GOT3 (cell line): ENCODE data around the gene NUDT14.

Experiments
- DNase-seq: peaks from one replicate; lab custom pipeline; 2025; ENCODE audit warnings: mixed read lengths; lab: John Stamatoyannopoulos, UW

NUDT14 gene

DNA sequence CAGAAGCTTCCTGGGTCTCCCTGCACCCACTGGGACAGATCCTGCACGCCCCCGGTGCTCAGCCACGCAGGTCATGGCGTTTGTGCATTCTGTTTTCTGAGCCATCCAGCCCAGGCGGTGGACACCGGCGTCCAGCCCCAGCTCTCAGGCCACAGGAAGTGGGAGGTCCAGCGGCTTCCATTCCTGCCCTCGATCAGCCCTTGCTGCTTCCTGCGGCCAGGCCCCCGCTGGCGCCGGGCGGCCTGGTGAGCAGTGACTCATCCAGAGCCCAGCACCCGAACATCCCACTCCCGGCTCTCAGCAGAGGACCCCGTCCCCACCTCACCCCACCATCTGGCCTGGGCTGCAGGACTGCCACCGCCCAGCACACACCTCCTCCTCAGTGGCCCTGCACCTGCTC is 18.0 kb upstream of the NUDT14 start:
- no peak for DNase-seq

DNA sequence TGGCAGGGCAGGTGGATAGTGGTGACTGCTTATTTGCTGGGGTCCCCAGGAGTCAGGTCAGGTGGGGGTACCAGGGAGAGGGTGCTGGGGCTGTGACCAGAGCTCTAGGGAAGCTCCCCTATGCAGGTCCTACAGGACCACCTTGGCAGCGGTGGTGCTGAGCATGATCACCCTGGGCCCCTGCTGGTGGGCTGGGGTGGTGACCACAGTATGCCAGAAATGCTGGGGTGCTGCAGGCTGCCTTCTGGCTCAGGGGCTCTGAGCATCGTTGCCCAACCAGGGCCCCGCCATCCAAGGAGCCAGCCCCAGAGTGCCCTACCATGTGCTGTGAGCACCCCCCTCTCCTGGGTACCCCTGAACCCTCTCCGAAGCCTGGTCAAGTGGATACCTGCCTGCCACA is 17.5 kb upstream of the NUDT14 start:
- DNase-seq: no peak

DNA sequence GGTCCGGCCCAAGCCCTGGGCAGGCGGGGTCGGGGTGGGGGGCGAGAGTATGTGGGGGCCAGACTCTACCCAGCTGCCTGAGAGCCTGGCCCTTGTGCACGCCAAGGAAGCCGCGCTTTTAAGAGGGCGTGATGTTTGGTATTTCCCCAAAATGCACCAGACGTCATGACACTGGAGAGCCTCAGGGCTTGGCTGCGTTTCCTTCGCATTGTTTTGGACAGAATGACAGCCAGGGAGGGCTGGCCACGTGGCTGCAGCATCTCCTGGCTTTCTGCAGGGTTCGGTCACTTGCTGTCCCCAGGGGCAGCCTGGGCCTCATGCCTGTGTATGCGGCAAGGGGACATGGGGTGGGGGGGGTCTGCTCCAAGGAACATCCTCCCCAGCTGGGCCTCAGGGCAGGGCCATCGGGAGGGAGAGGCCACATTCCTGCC is 16.1 kb upstream of the NUDT14 start:
- no peak for DNase-seq

DNA sequence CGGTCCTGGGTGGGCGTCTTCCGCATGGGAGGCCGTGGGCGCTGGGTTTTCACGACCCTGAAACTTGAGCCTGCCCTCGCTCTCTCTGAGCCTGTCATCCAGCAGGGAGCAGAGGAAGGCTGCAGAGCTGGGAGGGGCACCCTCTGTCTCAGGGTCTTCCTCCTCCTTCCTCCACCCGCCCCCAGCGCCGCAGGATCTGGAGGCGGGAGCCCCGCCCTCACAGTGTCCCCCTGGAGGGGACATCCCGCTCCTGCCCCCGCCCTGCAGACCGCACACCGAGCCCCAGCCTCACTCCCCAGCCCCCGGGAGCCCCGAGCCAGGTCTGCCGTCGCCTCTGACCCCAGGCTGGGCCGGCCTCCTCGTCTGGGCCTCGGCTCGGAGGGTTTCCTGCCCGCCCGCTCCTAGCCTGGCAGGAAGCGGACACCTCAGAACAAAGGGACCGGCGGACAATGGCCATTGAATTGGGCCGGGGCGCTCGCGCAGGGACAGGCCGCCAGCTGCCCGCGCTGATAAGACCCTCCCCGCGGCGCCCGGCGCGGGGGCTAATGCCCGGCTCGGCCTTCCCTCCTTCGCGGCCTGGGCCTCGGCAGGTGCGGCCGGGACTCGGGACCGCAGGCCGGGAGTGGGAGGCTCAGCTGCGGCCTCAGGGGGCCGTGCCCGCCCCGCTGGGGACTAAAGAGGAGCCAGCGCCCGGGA is 15.3 kb upstream of the NUDT14 start:
- no peak for DNase-seq

DNA sequence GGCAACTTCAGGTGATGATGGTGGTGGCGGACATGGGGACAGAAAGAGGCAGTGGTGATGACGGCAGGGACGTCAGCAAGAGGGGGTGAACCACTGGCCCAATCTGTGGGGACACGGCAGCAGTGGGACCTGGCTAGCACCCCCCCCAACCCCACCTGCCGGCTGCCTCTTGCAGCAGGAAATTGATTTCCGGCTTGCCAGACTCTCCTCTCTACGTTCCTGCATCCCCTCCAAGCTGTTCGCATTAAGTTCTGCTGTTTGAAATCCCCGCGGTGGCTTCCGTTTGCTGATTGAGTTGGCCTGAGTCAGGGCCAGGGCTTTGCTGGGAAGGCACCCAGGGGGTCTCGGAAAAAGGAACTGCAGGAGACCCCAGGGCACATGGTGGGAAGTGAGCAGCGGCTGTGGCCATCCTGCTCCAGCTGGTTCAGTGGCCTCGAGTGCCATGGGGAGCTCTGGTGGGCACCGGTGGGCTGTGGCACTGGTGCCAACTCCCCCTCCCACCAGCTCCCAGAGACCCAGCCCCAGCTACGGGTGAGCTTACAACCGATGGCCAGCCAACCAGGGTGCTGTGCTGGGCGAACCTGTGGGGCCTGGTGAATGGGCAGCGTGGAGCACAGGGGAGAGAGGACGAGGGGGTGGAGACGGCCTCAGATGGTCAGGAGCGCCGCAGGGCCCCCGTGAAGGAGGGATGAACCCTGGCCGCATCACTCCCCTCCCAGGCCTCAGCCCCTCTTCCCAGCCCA is 14.6 kb upstream of the NUDT14 start:
- no peak for DNase-seq

DNA sequence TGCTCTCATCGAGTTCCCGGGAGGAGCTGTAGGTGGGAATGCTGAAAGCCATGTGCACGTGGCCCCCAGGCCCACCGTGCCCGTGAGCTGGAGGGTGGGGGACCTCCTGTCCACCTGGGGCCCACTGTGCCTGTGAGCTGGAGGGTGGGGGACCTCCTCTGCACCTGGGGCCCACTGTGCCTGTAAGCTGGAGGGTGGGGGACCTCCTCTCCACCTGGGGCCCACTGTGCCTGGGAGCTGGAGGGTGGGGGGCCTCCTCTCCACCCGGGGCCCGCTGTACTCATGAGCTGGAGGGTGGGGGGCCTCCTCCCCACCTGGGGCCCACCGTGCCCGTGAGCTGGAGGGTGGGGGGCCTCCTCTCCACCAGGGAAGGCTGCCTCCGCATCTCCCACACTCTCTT is 13.9 kb upstream of the NUDT14 start:
- DNase-seq: no peak

DNA sequence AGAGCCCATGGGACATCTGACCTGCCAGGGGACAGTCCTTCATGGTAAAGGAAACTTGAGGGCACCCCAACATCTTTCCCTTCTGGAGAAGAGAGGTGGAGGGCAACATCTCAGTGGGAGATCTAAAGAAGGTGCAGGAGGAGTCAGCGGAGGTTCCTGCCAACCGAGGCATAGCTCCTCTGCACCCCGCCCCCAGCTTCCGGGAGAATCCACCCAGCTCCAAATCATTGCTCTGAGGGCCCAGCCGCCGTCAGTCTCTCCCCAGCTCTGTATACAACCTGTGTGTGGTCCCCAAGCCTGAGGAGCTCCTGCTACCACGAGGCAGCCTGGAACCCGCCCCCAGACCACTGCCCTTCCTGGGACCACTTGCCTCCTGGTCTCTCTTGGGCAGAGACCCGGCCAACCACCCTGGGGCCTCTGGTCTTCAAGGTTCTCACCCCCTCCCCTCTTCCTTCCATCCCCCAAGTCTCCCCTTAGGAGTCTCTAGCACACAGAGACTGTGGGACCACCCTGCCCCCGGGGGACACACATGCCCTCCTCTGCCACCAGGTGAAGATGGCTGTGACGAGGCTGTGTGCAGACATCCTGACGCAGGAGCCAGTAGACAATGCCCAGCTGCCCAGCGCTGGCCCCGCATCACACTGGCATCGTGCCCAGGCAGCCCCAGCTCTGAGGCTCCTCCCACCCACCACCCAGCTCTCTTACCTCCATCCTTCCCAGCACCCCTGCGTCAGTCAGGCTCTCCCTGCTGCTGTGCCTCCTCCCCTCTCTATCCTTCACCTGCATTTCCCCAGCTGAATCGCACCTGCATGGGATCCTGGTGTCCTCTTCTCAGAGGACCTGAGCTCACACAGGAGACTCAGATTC is 13.0 kb upstream of the NUDT14 start:
- no peak for DNase-seq

DNA sequence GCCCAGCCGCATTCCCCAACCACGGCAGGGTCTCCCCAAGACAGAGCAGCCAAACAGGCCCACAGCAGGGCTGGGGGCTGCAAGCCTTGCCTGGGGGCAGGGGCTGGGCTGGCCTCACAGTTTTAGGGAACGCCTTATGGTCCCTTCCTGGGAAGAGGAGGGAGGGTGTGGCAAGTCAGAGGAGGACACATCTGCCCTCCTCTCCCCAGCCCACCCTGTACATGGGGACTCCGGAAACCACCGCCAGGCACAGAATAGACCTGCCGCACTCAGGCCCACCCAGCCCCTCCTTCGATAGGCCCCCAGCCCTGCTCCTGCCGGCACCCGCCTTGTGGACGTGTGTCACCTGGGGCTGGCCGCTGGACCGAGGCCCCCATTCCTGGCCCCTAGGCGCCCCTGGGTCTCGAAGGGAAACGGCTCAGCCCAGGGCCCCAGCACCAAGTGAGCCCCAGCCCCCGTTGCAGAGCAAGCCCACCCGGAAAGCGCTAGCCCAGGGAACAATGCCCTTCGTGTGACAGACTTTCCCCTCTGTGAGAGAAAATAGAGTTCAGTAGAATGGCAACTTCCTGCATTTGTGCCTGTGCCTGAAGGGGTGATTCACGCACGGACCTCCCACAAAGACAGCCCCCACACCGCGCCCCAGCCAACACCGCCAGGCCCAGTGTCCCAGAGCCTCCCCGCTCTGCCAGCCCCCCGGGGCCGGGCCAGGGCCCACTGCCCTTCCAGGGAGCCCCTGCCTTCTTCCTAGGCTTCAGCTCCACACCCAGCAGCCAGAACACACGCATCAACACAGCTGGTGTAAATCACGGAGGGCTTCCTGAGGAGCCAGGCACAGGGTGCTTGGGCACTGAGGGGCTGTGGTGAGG is 12.0 kb upstream of the NUDT14 start:
- no peak for DNase-seq

DNA sequence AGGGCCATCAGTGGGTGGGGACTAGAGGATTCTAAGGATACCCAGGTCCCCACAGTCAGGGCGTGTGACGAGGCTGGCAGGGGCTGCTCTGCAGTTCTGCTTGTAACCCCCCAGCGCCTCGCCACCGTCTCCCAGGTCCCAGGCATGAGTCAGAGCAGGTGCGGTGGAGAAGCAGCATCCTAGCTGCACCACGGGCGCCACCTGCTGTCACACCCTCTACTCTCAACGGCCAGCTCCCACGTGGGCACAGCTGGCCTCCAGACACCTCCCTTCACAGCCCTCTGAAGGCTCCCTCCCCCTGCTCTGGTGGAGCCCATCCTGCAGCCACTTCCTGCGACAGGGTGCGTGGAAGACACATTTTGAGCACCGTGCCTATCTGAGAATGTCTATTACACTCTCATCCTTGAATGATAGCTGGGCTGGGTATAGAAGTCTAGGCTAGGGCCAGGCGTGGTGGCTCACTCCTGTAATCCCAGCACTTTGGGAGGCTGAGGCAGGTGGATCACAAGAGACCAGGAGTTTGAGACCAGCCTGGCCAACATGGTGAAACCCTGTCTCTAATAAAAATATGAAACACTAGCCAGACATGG is 6.9 kb upstream of the NUDT14 start:
- DNase-seq: no peak

DNA sequence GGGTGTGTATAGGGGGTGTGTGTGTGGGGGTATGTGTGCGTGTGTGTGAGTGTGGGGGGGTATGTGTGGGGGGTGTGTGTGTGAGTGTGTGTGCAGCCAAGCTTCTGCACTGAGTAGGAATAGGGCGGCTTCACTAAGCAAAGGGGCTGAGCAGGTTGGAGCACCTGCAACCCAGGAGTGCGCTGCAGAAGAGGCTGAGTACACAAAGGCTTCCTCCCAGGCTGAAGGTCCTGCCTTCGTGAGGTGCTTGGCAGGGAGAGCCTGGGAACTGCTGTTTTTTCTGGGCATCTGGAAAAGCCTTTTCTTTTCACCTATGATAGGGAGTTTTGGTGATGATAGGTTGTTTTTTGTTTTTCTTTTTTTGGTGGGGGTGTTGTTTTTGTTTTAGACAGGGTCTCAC is 6.0 kb upstream of the NUDT14 start:
- no peak for DNase-seq

DNA sequence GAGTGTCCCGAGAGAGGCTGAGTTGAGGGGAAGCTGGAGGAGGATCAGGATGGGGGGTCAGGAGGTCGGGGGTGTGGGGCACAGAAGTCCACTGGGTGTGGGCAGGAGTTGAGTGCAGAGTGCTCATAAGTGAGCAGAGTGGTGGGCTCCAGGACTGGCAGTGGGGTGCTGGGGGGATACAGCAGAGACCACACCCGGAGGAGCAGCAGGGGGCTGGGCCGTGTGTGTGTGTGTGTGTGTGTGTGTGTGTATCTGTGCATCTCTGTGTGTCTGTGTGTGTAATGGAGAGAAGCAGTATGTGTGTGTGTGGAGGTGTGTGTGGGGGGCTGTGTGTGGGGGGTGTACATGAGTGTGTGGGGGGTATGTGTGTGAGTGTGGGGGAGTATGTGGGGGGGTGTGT is 4.9 kb upstream of the NUDT14 start:
- DNase-seq: no peak

DNA sequence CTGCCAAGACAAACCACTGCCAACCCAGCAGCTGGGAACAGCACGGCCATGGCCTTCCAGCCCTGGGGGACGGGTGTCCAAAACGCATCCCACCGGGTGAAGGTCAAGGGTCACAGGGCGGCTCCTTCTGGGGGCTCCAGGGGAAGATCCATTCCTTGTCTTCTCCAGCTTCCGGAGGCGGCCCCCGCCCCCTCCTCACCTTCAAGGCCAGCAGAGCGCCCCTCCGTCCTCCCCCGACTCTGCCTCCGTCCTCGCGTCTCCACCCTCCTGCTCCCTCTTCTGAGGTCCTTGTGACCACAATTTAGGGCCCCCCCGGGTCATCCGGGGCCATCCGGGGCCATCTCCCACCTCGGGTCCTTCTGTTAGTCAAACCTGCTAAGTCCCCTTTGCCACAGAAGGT is 3.9 kb upstream of the NUDT14 start:
- DNase-seq: no peak

DNA sequence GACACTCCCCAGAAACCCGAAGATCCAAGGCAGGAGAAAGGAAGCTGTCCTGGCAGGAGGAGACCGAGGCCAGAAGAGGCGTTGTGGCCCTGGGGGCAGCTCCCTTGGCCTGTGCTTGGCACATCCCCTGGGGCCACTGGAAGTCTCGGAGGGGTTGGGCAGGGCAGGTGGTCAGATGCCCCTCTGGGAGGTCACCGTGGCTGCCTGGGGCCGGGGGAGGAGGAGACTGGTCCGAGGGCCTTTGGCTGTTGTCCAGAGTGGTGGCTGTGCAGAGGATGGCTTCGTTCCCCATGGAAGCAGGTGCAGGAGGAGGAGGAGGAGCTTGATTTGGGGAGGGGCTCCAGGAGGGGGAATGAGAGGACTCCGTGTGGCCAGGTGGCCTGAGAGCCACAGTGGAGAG is 3.3 kb upstream of the NUDT14 start:
- DNase-seq: no peak

DNA sequence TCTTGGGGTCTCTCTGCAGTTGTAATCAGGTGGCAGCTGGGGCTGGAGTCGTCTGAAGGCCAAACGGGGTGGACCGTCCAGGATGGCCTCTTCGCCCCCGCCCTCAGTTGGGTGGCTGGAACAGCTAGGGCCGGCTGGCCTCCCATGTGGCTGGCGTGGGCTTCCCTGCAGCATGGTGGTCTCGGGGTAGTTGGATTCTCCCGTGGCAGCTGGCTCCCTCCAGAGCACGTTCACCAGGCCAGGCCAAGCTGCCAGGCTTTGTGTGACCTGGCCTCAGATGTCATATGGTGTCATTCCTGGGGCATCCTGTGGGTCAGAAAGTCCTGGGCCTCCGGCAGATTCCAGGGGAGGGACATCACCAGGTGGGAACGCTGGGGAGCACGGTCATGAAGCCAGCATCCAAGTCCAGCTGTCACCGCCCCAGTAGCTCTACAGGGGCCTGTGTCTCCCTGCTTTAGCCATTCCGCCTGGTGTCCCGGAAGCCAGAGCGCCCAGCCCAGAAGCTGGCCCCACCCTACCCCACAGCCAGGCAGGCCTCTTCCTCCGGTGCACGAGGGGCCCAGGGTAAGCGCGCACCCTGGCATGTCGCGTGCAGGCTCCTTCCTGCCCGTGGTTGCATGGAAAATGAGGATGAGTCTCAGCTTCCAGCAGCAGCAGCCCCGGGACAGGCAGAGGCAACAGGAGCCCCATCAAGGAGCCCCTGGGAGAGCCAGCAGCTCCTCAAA is 1.3 kb upstream of the NUDT14 start:
- DNase-seq: no peak

DNA sequence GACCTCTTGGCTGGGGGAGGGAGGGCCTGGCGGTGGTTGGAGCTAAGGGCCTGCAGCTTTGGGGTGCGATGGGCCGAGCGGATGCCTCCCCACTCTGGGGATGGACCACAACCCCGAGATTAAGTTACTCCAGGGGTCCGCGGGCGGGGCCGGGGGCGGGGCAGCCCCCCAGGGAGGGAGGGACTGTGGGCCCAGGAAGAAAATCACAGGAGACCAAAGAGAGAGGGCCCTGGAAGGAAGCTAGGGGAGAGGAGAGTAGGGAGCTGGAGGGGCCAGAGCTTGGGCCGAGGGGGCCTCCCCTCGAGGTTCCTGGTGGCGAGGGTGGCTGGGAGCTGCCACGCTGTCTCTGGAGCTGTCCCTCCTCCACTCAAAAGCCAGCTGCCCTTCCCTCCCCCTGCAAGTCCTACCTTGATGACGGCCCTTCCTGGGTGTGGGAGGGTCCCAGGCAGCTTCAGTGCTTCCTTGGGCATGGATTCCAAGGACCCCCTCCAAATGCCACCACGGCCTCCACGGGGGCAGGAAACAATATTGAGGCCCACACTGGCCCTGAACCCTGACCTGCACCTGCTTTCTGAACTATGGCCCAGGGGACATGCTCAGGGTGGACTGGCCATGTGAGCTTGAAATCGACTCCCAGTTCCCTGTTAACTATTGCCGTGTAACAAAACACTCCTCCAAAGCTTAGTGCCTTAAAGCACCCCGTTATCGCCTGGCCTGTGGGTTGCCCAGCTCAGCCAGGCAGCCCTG is 610 bp upstream of the NUDT14 start:
- DNase-seq: no peak

DNA sequence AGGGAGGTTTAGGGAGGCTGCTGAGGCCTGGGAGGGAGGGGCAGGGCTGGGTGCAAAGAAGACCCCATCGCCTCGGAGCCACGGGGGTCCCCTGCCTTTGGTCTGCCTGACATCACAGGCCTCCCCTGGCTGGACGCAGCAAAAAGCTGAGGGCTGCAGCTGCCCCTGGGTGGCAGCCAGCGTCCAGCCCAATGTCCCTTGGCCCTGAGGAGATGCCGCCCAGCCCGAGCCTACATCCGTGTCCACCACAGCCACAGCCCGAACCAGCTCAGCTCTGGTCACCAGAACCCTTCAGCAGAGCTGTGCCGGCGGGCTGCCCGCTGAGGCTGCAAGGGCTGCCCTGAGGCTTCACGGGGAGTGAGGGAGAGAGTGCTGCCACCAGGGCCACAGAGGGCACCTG is 1.9 kb downstream of the NUDT14 start:
- no peak for DNase-seq

DNA sequence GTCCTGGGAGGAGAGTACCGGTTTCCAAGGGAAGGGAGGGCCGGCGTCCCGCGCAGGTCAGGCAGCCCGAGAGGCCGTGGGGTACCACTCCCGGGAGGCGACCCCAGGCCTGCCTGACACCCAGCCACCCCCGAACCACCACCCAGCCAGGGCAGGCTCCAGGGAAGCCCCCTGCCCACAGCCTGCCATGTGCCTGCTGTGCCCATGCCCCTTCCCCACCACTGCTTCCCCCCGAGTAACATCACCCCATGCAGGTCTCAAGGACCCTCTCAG is 2.3 kb downstream of the NUDT14 start:
- no peak for DNase-seq

DNA sequence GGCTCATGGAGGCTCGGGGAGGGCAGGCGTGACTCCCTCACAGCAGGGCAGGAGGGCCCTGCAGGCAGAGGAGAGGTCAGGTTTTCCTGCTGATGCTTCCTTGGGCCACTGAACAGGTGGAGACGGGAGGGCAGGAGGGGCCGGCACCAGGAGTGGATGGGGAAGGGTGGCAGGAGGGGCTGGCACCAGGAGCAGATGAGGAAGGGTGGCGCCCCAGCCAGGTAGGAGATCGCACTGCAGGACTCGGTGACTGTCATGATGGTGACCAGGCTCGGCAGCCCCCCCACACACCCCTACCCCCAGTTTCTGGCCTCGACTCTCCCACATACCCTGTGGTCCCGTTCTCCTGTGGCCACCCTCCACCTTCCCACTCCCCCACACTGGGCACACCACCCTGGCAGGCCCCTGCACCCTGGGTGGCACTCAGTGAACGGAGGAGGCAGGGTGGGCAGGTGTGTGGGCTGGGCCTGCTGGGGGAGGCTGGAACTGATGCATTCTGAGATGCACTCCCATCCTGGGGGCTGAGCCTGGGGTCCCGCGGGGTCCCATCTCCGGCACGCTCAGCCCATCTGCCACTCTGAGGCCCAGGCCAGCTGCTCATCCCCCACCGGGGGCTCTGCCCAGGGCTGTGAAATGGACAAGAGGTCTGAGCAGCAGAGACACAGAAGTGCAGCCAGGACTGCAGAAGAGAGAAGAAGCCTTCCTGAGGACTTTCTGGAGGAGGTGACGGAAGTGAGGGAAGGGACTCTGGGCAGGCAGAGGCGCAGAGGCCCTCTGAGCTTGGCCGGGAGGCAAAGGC is 2.8 kb downstream of the NUDT14 start:
- no peak for DNase-seq

DNA sequence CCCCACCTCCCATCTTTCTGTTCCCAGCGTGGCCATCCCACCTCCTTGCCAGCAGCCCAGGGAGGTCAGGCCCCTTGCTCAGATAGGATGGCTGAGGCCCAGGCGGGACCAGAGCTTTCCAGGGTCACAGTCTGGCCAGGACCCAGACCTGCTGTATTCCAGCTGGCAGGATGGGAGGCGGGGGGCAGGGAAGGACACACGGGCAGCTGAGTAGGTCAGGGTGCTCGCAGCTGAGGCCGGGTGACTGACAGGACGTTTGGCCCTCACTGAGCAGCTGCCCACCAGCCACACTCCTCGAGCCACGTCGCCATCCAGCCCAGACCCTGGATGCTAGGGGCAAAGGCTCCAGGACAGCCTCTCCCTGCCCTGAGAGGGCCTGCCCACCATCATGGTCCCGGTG is 4.0 kb downstream of the NUDT14 start:
- DNase-seq: no peak

DNA sequence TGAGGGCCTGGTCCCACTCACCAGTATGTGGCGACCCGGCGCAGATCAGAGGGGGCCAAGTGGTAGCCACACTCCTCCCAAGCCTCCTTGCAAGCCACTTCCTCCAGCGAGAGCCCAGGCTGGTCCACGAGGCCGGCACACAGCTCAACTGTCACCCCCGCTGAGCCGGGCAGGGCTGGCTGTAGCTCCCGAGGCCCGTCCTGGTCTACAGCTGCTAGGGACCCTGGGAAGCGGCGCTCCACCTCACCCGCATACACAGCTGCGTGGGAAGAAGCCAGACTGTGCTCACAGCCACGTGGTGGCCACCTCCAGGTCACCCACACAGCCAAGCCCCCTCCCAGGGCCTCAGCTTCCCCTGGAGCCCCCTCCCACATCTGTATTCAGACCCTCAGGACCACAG is 4.6 kb downstream of the NUDT14 start:
- DNase-seq: no peak
